GM18498 (cell line): Measurements from ENCODE around the gene OSCAR.
A peak's percentile ranks its signal among the peaks of the same experiment; 100 is the strongest.

Experiments used
- ATAC-seq: cut with Tn5 transposase; IDR thresholded peaks from one replicate; pipeline ENCODE4 v1.9.1; 2021; ENCODE audit warnings: mild to moderate bottlenecking, moderate library complexity; ENCODE audit not compliant: unreplicated experiment

The OSCAR gene, protein sequence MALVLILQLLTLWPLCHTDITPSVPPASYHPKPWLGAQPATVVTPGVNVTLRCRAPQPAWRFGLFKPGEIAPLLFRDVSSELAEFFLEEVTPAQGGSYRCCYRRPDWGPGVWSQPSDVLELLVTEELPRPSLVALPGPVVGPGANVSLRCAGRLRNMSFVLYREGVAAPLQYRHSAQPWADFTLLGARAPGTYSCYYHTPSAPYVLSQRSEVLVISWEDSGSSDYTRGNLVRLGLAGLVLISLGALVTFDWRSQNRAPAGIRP

GRCh38 chr19:54100561-54100960 is at the start of gene OSCAR:
OSCAR (minus strand) TSS chr19:54100803; CDS start chr19:54100792, 11 bp downstream.
- ATAC-seq, result no peak

DNA sequence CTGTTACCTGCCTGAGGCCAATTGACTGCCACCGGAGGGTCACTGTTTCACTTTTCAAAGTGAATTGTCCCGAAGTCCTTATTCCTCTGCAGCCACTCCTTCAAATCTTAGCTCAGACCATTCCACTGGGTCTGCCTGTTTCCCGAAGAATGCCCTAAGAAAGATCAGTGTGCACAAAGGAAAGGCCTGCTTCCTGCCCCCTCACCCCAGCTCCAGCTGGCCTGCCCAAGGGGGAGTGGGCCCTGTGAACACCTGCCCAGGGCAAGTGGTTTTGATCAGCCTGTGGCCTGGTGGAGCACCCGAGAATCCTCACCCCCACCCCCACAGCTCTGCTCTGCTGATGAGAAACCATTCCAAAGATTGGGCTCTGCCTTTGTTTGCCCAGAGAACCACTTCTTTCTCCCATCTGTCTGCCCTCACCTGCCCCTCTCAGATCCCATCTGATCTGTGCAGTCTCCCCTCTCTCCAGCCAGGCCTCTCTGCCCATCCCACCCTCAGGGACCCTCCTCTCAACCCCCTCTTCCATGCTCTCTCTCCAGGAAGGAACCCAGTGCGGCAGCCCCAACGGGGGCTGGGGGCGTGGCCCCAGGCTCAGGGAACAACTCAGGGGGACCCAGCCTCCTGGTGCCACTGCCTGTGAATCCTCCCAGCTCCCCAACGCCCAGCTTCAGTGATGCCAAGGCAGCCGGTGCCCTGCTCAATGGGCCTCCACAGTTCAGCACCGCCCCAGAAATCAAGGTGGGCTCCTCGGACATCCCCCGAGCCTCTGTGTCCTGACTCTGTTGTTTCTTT is 48.6 kb upstream of the OSCAR start:
- ATAC-seq, result no peak

GRCh38 chr19:54148158-54148557 is 47.6 kb upstream of the OSCAR start:
- ATAC-seq, result no peak

DNA sequence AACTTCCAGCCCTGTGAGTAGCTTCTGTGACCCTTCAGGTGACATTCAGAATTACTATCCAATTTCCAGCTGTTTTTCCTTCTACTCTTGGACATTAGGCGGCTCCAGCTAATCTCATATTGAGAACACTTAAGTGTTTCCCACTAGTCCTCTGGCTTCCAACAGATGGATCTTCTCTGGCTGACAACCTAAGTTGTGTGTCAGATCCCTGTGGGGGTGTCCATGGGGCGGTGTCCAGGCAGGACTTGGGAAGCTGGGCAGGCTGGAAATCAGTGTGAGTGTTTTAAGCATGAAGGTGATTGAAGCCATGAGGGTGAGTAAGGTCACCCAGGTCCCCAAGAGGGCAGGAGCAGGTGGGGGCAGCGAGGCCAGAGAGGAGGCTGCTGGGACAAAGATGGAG is 47.1 kb upstream of the OSCAR start:
- no peak for ATAC-seq

DNA sequence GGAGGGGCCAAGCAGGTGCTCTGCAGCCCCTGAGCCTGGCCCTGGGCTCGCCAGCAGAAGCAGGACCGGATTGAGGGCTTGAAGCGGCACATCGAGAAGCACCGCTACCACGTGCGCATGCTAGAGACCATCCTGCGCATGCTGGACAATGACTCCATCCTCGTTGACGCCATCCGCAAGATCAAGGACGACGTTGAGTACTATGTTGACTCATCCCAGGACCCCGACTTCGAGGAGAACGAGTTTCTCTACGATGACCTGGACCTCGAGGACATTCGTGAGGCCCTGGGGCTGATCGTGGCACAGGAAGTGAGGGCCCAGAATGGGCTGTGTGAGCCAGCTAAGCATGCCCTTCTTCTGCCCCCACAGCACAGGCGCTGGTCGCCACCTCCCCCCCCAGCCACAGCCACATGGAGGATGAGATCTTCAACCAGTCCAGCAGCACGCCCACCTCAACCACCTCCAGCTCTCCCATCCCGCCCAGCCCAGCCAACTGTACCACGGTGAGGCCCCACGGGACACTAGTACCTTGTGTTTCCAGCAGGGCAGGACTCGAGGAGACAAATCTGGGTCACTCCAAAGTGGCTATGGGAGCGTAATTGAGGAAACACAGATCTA is 45.0 kb upstream of the OSCAR start:
- no peak for ATAC-seq

DNA sequence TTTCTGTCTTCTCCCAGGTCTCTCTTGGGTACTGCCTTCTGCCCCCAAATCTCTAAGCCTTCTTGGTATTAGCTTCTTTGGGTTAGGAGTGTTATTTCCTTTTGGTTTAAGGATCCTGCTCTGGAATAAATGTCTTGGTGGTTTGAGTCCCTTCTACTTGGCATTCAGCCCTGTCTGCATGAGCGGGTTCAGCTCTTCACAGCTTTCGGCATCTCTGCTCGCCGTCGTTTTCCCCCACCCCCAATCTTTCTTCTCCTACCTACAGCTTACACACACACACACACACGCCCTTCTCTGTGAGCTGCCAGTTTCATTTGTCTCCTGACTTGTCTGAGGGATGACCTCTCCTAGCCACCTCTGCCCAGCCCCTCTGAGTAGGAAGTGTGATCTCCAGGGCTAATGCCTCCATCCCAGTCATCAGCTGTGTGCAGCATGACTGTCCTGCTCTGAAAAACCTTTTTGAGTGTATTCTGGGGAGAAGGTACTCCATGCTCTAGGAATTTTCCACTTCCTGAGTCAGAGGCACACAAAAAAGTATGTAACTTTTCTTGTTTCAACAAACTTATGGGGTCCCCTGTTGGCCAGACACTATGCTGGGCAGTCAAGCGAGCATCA is 41.7 kb upstream of the OSCAR start:
- ATAC-seq, result no peak

DNA sequence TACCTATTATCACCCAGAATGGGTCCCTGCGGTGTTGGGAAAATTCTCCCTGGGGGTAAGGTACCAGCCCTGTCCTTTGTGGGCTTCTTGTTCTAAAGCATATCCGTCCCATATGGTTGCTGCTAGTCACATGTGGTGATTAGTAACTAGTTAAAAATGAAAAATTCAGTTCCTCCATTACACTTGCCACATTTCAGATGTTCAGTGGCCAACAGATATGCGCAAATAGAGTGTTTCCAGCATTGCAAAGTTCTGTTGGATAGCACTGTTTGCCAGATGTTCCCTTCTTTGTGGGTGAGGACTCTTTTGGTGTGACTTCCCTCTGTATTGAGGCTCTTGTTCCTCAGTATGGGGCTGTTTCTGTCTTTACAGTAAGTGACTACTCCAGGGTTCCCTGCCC is 40.8 kb upstream of the OSCAR start:
- no peak for ATAC-seq

DNA sequence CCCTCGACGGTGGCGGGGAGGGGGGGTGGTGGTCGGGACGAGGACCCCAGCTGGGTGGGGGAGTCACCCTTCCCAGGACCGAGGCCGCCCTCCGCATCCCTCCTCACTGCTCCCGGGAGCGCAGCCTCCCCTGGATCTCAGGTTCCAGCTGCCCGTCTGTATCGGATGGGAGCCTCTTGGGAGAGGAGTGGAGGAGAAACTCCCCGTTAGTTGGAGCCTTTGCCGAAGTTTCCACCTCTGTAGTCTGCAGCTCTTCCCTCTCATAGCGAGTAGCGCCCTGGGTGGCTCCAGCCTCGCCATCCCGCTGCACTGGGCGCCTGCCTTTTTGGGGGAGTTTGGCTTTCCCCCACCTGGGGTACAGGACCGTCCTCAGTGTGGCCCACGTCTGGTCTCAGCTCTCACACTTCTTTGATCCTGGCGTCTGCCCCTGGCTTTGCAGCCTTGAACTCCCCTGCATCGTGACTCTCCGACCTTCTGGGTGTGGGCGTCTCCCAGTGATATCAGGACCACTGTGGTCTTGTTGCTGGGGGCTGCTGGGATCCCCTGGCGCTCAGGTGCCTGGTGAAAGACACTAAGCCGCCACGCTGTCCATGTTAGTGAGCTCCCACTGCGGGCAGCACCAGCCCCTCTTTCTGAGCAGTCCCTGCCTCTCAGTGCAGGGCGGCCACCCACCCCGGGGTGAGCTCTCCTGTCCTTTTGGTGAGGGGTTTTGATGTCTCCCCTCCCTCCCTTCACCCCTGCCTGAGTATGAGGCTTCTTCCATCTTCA is 38.1 kb upstream of the OSCAR start:
- no peak for ATAC-seq

GRCh38 chr19:54137699-54138488 is 37.3 kb upstream of the OSCAR start, which contains the start of gene CNOT3:
CNOT3 (plus strand) TSS chr19:54137762; CDS start chr19:54142979, 5,217 bp downstream.
- ATAC-seq, result no peak

DNA sequence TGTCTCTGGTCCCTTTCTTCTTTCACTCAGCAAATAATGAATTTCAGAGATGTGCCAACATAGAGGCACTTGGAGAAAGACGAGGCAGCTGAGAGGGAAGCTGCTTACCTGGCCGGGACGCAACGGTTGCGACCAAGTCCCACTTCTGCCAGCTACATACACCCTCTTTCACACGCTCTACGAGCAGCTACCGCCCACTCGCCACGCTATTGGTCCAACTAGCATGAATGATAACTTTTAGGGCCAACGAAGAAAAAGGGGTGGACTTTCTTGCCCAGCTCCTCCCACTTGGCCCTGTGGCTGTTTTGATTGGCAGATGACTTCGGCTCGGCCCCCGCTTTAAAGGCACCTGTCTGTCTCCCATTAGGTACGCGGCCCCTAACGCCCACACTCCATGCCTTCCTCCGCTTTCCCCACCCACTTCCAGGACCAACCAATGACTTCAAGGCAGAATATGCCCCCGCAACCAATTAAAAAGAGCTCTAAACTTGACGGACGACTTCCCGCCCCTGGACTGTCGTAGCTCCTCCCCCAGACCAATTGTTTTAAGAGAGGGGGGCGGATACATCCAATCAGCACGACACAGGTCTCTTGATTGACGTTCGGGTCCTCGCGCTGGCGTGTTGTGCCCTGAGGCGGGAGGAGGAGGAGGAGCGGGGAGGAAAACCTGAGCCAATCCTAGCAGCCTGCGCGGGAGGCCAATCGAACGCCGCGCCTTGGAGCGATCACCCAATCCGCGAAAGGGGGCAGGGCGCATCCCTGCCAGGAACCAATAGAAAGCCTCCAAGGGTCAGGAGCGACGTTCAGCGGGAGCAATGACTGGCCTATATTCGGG is 36.5 kb upstream of the OSCAR start:
- ATAC-seq, result peak; percentile 78

- no peak for ATAC-seq
Measured at GRCh38 chr19:54136086-54136863, 35.7 kb upstream of the OSCAR start.

- ATAC-seq, result no peak
Measured at GRCh38 chr19:54133957-54134590, 33.5 kb upstream of the OSCAR start.

GRCh38 chr19:54133312-54133956 is 32.8 kb upstream of the OSCAR start:
- ATAC-seq, result no peak

GRCh38 chr19:54129617-54129996 is 29.0 kb upstream of the OSCAR start:
- no peak for ATAC-seq

DNA sequence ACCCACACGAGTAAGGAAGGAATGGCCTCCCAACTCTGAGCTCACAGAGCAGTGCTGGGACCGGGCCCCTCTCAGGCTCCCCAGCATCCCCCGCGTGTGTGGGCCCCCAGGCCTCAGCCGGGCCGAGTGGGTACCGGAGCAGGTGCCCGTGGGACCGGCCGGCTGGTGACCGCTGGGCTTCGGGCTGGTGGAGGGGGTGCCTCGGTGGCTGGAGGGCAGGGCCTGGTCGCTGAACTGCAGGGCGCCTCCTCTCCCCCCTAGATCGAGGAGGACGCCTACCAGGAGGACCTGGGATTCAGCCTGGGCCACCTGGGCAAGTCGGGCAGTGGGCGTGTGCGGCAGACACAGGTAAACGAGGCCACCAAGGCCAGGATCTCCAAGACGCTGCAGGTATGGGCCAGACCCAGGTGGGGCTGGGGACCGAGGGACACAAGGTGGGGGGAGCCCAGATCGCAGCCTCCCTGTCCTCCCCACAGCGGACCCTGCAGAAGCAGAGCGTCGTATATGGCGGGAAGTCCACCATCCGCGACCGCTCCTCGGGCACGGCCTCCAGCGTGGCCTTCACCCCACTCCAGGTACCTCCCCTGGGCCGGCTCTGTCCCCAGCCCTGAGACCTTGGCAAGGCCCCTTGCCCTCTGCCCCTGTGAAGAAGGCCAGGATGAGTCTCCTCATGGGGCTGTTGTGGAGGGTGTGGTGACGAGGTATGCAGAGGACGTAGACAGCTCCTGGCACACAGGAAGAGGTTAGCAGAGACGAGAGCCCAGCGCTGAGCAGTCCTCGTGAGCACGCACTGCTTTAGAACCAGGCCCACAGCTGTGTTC is 28.4 kb upstream of the OSCAR start:
- no peak for ATAC-seq

GRCh38 chr19:54128441-54128725 is 27.8 kb upstream of the OSCAR start:
- ATAC-seq, result no peak
